HG03571 (cell line): ENCODE results near the gene MCOLN2.
"Not testable (repeated sequence)": the region's sequence is repeated elsewhere in the genome, so short reads cannot be mapped to it uniquely, and the experiment has no call there.

Experiments used
- ATAC-seq: cut with Tn5 transposase; IDR thresholded peaks from one replicate; pipeline ENCODE4 v1.9.1; 2021; ENCODE audit not compliant: unreplicated experiment

MCOLN2 gene

DNA sequence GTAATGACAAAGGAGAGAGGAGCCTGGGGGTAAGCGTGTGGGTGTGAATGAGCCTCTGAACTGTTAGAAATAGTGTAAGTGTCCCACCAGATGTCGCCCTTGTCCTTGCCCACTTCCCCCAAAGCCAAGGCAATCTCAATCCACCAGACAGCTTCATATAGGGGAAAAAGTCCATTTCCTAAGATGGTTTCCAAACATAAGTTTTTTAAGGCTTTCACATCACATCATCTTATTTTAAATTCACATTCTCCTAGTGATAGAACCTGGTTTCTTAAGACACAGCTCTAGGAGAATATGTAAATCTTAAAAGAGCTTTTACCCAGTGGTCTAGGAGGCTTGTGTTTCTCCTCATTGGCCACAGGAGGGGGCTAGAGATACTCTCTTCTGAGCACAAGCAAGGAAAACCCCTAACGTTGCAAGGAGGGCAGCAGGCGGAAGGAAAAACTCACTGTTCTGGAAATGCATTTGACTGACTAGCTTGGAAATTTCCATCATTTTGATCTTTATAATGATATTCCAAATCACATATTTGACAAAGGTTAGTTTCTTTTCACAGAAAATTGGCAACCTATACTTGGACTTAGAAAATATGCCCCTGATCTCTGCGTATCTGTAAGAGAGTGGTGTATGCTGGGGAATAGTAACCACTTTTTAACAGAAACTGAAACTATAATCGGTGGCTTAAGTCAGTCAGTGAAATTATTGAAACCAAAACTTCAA is 52.0 kb downstream of the MCOLN2 start:
- ATAC-seq = peak; percentile 85

DNA sequence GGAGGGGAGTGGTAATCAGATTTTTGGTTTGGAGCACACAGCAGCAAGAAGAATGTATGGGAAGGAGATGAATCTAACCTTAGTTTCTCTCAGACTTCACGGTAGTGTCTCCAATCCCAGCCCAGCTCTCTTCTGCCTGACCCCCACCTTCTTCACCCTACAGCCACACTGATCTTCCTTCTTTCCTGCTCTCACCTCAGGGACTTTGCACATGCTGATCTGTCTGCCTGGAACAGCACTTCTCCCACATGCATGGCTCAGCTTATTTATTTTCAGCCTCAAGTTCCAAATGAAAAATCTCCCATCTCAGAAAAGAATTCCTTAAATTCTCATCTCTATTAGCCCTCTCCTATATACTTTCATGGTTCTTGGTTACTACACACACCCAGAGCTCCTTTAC is 55.1 kb downstream of the MCOLN2 start:
- no peak for ATAC-seq

- ATAC-seq = no peak
Measured at GRCh38 chr1:84940481-84940880, 56.4 kb downstream of the MCOLN2 start.

- no peak for ATAC-seq
Measured at GRCh38 chr1:84939761-84940160, 57.2 kb downstream of the MCOLN2 start.

- no peak for ATAC-seq
Measured at GRCh38 chr1:84939151-84939550, 57.8 kb downstream of the MCOLN2 start.

DNA sequence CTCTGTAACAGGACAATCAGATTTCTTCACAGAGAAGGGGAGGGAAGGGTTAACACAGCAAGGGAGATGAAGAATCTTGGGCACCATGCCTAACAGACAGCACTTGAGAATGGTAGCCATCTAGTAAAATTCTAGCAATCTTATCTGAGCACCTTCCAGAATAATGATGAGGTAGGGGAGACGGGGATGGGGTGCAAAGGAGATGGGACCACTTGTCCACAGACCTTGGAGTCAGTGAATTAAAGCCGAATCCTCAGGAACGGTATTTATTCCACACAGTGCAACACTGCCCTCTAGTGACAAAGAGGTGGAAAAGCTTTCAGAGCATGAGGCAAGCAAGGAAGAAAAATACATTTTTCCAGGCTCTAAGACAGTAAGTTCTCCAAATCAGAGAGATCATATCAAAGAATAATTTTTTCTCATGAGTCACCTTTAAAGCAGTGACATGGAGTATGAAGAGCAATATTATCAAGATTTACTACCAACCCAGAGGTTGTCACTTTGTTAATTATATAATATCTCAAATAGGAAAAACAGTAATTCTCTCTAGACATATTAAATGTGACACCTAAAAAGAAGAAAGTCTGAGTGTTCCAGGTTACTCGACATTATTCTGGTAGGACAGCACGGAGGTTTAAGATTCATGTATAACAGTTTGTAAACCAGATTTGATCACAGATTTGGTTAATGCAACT is 60.6 kb downstream of the MCOLN2 start:
- no peak for ATAC-seq

DNA sequence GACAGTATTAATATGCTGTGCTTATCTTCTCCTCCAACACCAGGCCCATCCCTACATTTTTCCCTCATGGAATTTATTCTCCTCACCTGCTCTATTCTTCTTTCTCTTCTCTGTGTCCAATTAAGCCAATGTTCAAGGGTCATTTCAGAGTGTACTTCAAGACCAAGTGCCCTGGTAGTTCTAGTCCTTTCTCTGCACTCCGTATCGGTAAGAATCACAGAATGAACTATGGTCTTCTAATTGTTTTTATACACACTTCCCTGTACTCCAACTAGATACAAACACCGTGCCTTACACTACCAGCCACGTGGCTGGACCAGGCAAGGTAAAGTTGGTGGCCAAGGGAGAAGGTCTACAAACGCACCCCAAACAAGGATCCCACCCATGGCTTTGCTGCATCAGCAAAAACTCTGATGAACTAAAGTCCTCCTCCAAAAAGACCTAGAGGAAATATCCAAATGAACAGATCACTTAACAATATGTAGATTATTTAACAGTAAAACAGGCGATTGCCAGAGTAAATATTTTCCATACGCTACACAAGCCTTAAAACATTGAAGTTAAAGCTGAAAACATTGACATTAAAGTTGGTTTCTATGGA is 63.8 kb downstream of the MCOLN2 start:
- ATAC-seq = no peak

DNA sequence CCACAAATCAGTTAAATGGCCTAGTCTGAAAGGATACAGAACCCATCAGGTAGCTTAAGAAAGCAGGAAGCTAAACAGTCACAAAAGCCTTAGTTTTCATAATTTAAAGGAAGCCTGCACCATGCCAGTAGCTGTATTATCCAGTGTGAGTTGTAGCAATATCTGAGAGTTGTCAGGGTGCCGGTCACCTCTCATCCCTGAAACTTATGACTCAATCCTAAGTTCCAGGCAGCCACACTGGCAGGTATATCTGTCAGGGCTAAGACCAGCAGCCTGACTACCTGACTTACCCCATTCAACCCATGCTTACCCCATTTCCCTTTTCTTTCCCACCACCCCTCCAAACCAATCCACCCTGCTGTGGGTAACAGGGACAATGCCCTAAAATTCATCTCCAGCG is 66.1 kb downstream of the MCOLN2 start:
- ATAC-seq = no peak

- no peak for ATAC-seq
Measured at GRCh38 chr1:84930329-84930728, 66.6 kb downstream of the MCOLN2 start.

- ATAC-seq = no peak
Measured at GRCh38 chr1:84929581-84929980, 67.3 kb downstream of the MCOLN2 start.

DNA sequence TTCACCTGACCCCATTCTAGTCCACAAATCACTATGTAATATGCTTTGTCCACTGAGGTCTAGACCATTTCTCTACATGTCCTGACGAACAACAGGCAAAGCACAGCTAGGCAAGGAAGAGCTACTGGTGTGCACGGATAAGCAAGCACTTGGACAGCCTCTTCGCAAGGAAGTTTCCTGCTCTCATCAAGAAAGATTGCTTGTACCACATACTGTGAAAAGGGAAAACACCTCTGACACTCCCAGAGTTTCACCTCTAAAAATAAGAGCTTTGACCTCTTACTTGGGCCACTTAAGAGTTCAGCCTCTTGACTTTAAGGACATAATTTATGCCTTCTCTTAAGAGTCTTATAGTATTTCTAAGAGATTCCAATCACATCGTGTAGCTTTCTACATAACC is 67.9 kb downstream of the MCOLN2 start:
- ATAC-seq = no peak

GRCh38 chr1:84923317-84923716 is 73.6 kb downstream of the MCOLN2 start:
- no peak for ATAC-seq

GRCh38 chr1:84920159-84920558 is 76.8 kb downstream of the MCOLN2 start:
- no peak for ATAC-seq

DNA sequence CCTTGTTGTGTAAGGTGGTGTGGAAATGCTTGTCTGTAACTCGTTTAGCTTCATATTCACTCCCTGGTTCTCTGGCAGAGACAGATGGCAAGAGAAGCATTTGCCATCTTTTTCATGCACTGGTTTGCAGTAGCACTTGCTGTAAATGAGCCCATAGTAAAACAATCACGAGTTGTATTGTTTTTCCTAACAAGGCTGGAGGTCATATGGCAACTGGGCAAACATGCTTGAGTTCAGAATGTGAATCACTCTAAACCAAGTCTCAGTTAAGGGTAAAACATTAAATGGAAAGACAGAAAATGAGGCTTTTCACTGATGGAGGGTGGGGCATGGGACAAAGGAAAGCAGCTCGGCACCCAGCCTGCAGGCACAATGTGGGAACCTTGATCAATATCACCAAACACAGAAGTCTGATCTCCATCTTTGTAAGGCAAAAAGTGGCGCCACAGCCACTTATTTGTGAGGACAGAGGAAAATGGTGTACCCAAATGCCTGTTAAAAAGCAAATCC is 77.4 kb downstream of the MCOLN2 start:
- ATAC-seq = no peak

- no peak for ATAC-seq
Measured at GRCh38 chr1:84918726-84919336, 78.1 kb downstream of the MCOLN2 start.

DNA sequence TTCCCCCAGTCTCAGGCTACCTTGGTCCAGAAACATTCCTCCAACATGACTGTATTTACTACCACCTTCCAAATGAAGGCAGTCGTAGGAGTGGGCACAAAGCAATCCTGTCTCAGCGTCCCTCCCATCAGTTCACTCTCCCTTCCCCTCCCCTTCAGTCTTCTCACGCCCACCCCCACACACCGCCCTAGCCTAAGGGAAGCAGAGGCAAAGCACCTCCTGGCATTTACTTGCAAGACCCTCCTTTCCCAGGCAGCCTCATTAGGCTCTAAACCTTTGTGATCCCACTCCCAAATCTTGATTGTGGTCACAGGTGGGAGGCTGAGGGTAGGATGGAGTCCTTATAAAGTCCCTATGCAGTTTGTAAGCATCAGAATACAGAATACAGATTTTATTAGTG is 80.0 kb downstream of the MCOLN2 start:
- ATAC-seq = no peak

DNA sequence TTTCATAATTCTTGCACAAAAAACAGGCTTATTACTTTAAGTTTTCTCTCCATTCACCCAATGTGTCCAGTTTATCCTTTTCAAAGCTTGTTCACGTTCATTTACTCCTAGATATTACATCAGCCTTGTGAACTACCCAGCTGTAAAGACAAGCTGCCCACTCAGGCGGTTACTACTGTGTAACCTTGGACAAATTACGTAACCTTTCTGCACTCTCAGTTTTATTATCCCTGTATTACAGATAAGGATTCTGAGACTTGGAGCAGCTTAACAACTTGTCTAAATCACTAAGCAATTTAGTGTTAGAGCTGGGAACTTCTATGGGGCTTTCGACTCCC is 83.4 kb downstream of the MCOLN2 start:
- no peak for ATAC-seq

GRCh38 chr1:84912726-84913554 is 84.0 kb downstream of the MCOLN2 start:
- ATAC-seq = no peak

GRCh38 chr1:84908746-84909464 is 88.0 kb downstream of the MCOLN2 start:
- ATAC-seq = not testable (repeated sequence)

DNA sequence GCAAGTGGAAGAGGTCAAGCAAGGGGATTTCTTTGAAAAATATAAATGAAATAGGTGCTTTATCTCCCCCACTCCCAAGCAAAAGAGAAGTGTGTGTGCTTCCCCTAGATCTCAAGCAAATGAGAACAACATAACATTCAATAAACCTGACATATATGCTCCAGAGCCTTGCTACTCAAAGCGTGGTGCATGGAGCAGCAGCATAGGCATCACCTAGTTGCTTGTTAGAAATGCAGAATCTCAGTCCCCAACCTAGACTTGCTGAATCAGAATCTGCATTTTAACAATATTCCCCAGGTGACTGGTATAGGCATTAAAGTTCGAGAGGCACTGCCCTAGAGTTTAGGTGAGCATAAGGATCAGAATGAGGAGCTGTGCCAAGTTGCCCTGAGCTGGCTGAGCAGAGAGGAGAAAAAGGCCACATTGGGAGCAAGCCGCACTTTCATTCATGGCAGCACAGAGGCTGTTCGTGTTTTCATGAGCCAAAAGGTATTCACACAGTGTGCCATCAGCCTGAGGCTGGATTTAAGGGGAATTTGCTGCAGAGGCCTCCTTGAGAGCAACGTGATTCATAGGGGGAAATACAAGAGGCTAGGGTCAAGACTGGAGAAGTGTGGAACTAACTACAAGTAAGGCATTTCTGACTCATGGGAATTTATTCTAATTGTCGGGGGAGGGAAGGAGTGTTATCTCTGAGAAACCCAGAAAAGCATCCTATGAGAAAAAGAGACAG is 89.7 kb downstream of the MCOLN2 start:
- ATAC-seq = no peak
